Neutrophil (primary cell): ENCODE measurements around the gene HRH2.

ENCODE experiments used
- H3K27ac ChIP-seq: fragments of 200-600 bp; sonication (generic); 2 replicates; pipeline ENCODE4 v1.5.1; 2016; ENCODE audit warnings: mild to moderate bottlenecking, moderate library complexity
- H3K27me3 ChIP-seq: fragments of 200-600 bp; sonication (generic); 2 replicates; pipeline ENCODE4 v1.6.0; 2016; ENCODE audit warnings: mild to moderate bottlenecking
- H3K36me3 ChIP-seq: fragments of 200-600 bp; sonication (generic); 2 replicates; pipeline ENCODE4 v1.5.1; 2017
- H3K4me1 ChIP-seq, 2 experiments: fragments of 200-600 bp in 1 of 2; sonication (generic) in 1 of 2; 1 replicate in 1 of 2; 2 replicates in 1 of 2; pipeline versions ENCODE4 v1.5.1 to v1.6.1; 2013 to 2016; ENCODE audit warnings: low read depth in 1 of 2, low read length in 1 of 2, mild to moderate bottlenecking in 1 of 2, moderate library complexity in 1 of 2; ENCODE audit not compliant: control insufficient read depth in 1 of 2, insufficient read depth in 1 of 2
- H3K4me3 ChIP-seq, 2 experiments: fragments of 200-600 bp in 1 of 2; sonication (generic) in 1 of 2; 1 replicate in 1 of 2; 2 replicates in 1 of 2; pipeline ENCODE4 v1.5.1; 2013 to 2016; ENCODE audit warnings: low read depth in 1 of 2, low read length in 1 of 2, mild to moderate bottlenecking in 1 of 2, moderate library complexity in 1 of 2
- H3K9me3 ChIP-seq: fragments of 200-600 bp; sonication (generic); 2 replicates; pipeline ENCODE4 v1.5.1; 2016
- TF ChIP-seq, protein P1 (sequence below): fragments of 200-600 bp; sonication (generic); IDR thresholded peaks from 2 replicates; pipeline ENCODE4 v1.5.1; 2016; ENCODE audit warnings: antibody characterized with exemption

The HRH2 gene

GRCh38 chr5:175742290-175742994 lies 84.6 kb downstream of the HRH2 start:
- no peaks in the 10 kb centered on the region for H3K4me1 ChIP-seq
- TF ChIP-seq, protein P1, sequence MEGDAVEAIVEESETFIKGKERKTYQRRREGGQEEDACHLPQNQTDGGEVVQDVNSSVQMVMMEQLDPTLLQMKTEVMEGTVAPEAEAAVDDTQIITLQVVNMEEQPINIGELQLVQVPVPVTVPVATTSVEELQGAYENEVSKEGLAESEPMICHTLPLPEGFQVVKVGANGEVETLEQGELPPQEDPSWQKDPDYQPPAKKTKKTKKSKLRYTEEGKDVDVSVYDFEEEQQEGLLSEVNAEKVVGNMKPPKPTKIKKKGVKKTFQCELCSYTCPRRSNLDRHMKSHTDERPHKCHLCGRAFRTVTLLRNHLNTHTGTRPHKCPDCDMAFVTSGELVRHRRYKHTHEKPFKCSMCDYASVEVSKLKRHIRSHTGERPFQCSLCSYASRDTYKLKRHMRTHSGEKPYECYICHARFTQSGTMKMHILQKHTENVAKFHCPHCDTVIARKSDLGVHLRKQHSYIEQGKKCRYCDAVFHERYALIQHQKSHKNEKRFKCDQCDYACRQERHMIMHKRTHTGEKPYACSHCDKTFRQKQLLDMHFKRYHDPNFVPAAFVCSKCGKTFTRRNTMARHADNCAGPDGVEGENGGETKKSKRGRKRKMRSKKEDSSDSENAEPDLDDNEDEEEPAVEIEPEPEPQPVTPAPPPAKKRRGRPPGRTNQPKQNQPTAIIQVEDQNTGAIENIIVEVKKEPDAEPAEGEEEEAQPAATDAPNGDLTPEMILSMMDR: no peak

GRCh38 chr5:175743676-175744210 lies 85.9 kb downstream of the HRH2 start:
- Histone ChIP-seq H3K4me3 (no peak overlapping the region), H3K9me3 (no peaks in the 10 kb centered on the region), H3K36me3 (no peaks in the 10 kb centered on the region), H3K27ac (no peak overlapping the region), H3K27me3 (peaks cover 92% of the 10 kb centered on the region), H3K4me1 (no peaks in the 10 kb centered on the region)
- TF ChIP-seq, protein P1: no peak

More at GRCh38 chr5:175742290-175742994, 84.6 kb downstream of the HRH2 start:
- no peak overlapping the region for H3K27ac ChIP-seq
- H3K4me3 ChIP-seq: no peak overlapping the region
- no peaks in the 10 kb centered on the region for H3K36me3 ChIP-seq
- no peaks in the 10 kb centered on the region for H3K9me3 ChIP-seq
- peaks cover 90% of the 10 kb centered on the region for H3K27me3 ChIP-seq

DNA sequence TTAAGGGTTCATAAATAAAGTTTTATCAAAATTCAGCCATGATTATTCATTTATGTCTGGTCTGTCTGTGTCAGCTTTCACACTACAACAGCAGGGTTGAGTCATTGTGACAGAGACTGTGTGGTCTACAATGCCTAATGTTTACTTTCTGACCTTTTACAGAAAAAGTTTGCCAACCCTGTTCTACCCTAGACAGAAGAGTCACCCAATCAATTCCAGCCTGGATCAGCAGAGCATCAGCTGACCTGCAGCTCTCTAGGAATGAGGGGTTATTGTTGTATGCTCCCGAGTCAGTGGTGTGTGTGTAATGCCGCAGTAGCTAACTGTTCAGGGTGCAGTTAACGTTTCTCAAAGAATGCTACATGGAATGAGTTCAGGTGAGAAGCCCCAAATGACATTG lies 87.3 kb downstream of the HRH2 start:
- Histone ChIP-seq H3K36me3 (no peaks in the 10 kb centered on the region), H3K9me3 (no peaks in the 10 kb centered on the region), H3K4me1 (no peaks in the 10 kb centered on the region), H3K27me3 (peaks cover 90% of the 10 kb centered on the region), H3K27ac (no peak overlapping the region), H3K4me3 (no peak overlapping the region)
- TF ChIP-seq, protein P1: no peak

- no peak overlapping the region for H3K4me3 ChIP-seq
- H3K4me1 ChIP-seq: no peaks in the 10 kb centered on the region
- TF ChIP-seq, protein P1: no peak
Measured at GRCh38 chr5:175746851-175747250, 89.0 kb downstream of the HRH2 start.

GRCh38 chr5:175747539-175748060 lies 89.7 kb downstream of the HRH2 start:
- H3K36me3 ChIP-seq: no peaks in the 10 kb centered on the region
- TF ChIP-seq, protein P1: no peak
- H3K4me1 ChIP-seq: no peaks in the 10 kb centered on the region
- peaks cover 91% of the 10 kb centered on the region for H3K27me3 ChIP-seq
- H3K27ac ChIP-seq: no peak overlapping the region
- no peaks in the 10 kb centered on the region for H3K9me3 ChIP-seq
- H3K4me3 ChIP-seq: no peak overlapping the region

More at GRCh38 chr5:175746851-175747250, 89.0 kb downstream of the HRH2 start:
- Histone ChIP-seq H3K36me3 (no peaks in the 10 kb centered on the region), H3K27ac (no peak overlapping the region), H3K9me3 (no peaks in the 10 kb centered on the region), H3K27me3 (peaks cover 90% of the 10 kb centered on the region)
